Panc1 (cell line): ENCODE data around the gene ARFRP1. TPM values are rescaled to one million over a fixed set of nuclear protein-coding genes. Genes with fewer than 3 reads are reported as not detected.

Experiments
- ATAC-seq: fragments of 200-7000 bp; cut with Tn5 transposase; 2 replicates; pipeline ENCODE4 v1.9.1; 2020; ENCODE audit warnings: mild to moderate bottlenecking, moderate library complexity
- BruUV-seq: library from RNA; stranded (reverse); fragments of 400-500 nt; replicated peaks from 2 replicates; lab custom pipeline; 2021; lab: Mats Ljungman, UMichigan
- CTCF ChIA-PET: fragments of 300-600 bp; sonication (Branson Sonifier 250); formaldehyde crosslinking; loops from one replicate; lab custom pipeline; 2022; ENCODE audit warnings: antibody characterized with exemption; lab: Charles Lee
- POLR2A ChIA-PET: fragments of 300-600 bp; sonication (Branson Sonifier 250); formaldehyde crosslinking; loops from one replicate; lab custom pipeline; 2022; ENCODE audit warnings: antibody characterized with exemption; lab: Charles Lee
- DNase-seq: peaks from one replicate; pipeline ENCODE4 v3.0.0-alpha.2; 2010; ENCODE audit warnings: low read depth, low spot score
- H3K27ac ChIP-seq: 2 replicates; pipeline ENCODE4 v1.5.1; 2011; ENCODE audit warnings: mild to moderate bottlenecking, low read length, inconsistent platforms
- H3K27me3 ChIP-seq: fragments of 200-500 bp; sonication (Bioruptor generic); 2 replicates; pipeline ENCODE4 v1.6.0; 2014; ENCODE audit warnings: low read length, inconsistent platforms; ENCODE audit not compliant: control insufficient read depth, insufficient read depth
- H3K36me3 ChIP-seq: fragments of 200-500 bp; sonication (Bioruptor generic); 2 replicates; pipeline ENCODE4 v1.5.1; 2014; ENCODE audit warnings: inconsistent platforms, mild to moderate bottlenecking, low read length, moderate library complexity; ENCODE audit not compliant: control insufficient read depth, insufficient read depth
- H3K4me1 ChIP-seq: 2 replicates; pipeline ENCODE4 v1.5.1; 2011; ENCODE audit warnings: inconsistent platforms, mild to moderate bottlenecking, low read length, moderate library complexity; ENCODE audit not compliant: control insufficient read depth, insufficient read depth
- H3K4me3 ChIP-seq, 2 experiments: 2 replicates each; pipeline ENCODE4 v1.5.1; 2011 to 2012; ENCODE audit warnings: low read depth in 2 of 2, low read length in 2 of 2, mild to moderate bottlenecking in 2 of 2, inconsistent platforms in 1 of 2, moderate library complexity in 1 of 2
- H3K9me3 ChIP-seq: fragments of 200-500 bp; sonication (Bioruptor generic); 2 replicates; pipeline ENCODE4 v1.5.1; 2014; ENCODE audit warnings: low read depth, mild to moderate bottlenecking, inconsistent platforms, low read length, moderate library complexity; ENCODE audit not compliant: control insufficient read depth, insufficient read depth
- CTCF ChIP-seq: fragments of 450-650 bp; IDR thresholded peaks from 2 replicates; pipeline ENCODE4 v1.5.1; 2017; ENCODE audit warnings: mild to moderate bottlenecking
- POLR2AphosphoS5 ChIP-seq: IDR thresholded peaks from 2 replicates; pipeline ENCODE4 v1.6.1; 2012; ENCODE audit warnings: mild to moderate bottlenecking, low read depth, low read length, moderate library complexity
- REST ChIP-seq, 2 experiments: IDR thresholded peaks; 2 replicates each; pipeline ENCODE4 v1.6.1; 2011 to 2012; ENCODE audit warnings: low read depth in 2 of 2, control low read depth in 1 of 2, low read length in 1 of 2, mild to moderate bottlenecking in 1 of 2, moderate library complexity in 1 of 2; ENCODE audit not compliant: insufficient read depth in 1 of 2
- SIN3A ChIP-seq: IDR thresholded peaks from 2 replicates; pipeline ENCODE4 v1.6.1; 2012; ENCODE audit warnings: low read depth, mild to moderate bottlenecking, low read length, moderate library complexity, borderline replicate concordance; ENCODE audit not compliant: insufficient read depth
- TCF7L2 ChIP-seq: IDR thresholded peaks from 2 replicates; pipeline ENCODE4 v1.6.1; 2011; ENCODE audit warnings: mild to moderate bottlenecking, low read depth, low read length, inconsistent platforms
- in situ Hi-C: cut with HindIII; loops from 2 replicates; pipeline ENCODE4 v1.10.0; 2016; ENCODE audit warnings: low sequenced_read_pairs, low pct_unique_long_range_greater_than_20kb
- intact Hi-C: fragments of 100-400 bp; cut with micrococcal nuclease; formaldehyde crosslinking; loops from one replicate; pipeline ENCODE4 v1.10.0; 2022; ENCODE audit not compliant: unreplicated experiment
- total RNA-seq: library from RNA; stranded (reverse); gene quantifications from one replicate; pipeline ENCODE4 v1.2.1, GENCODE V29; 2021; ENCODE audit not compliant: unreplicated experiment

ARFRP1 gene
- total RNA-seq, 1 experiment from 2014 or later, result 57.9 TPM

GRCh38 chr20:63748070-63748933, 40.5 kb upstream of the ARFRP1 start:
- Histone ChIP-seq H3K9me3 (no peaks in the 10 kb centered on the region), H3K36me3 (no peaks in the 10 kb centered on the region; the same call in 1 of the 2 replicates), H3K27ac (no peak overlapping the region), H3K27me3 (no peaks in the 10 kb centered on the region), H3K4me1 (peaks cover 3% of the 10 kb centered on the region), H3K4me3 (no peak overlapping the region)
- ChIA-PET POLR2A (no interaction called here), CTCF (no interaction called here)
- BruUV-seq, result no TSS peak
- in situ Hi-C loops (no loop called here), intact Hi-C loops (no loop called here)
- no peak for TF ChIP-seq CTCF
- no peak for TF ChIP-seq SIN3A
- no peak for TF ChIP-seq REST (IDR thresholded peaks at IDR 0.05; ENCODE audit: insufficient read depth in 1 of 2, low read depth in 2 of 2, low read length in 1 of 2)
- no peak for TF ChIP-seq TCF7L2
- TF ChIP-seq POLR2AphosphoS5, result no peak
- ATAC-seq (peak; percentile 39; the same call in 1 of the 2 replicates), DNase-seq (no peak)

- CTCF ChIA-PET, result no interaction called here
- no peak overlapping the region for H3K27ac ChIP-seq
- DNase-seq, result no peak
- POLR2A ChIA-PET, result no interaction called here
- ATAC-seq, result peak; percentile 35; the same call in 1 of the 2 replicates
- no peaks in the 10 kb centered on the region; the same call in 1 of the 2 replicates for H3K36me3 ChIP-seq
- no peak overlapping the region for H3K4me3 ChIP-seq
- H3K27me3 ChIP-seq, result no peaks in the 10 kb centered on the region
- TF ChIP-seq CTCF (no peak), POLR2AphosphoS5 (no peak), REST (IDR thresholded peaks at IDR 0.05; ENCODE audit: insufficient read depth in 1 of 2, low read depth in 2 of 2, low read length in 1 of 2) (no peak), SIN3A (no peak), TCF7L2 (no peak)
- no peaks in the 10 kb centered on the region for H3K9me3 ChIP-seq
- intact Hi-C loops, result no loop called here
- peaks cover 5% of the 10 kb centered on the region for H3K4me1 ChIP-seq
- no TSS peak for BruUV-seq
- in situ Hi-C loops, result no loop called here
These were observed 39.9 kb upstream of the ARFRP1 start for GRCh38 chr20:63747622-63748069.
